GM06990 (cell line): ENCODE data around the gene YKT6.
A peak's percentile ranks its signal among the peaks of the same experiment; 100 is the strongest.

ENCODE experiments used
- DNase-seq: peaks from one replicate; pipeline ENCODE4 v3.0.0-alpha.2; 2011; ENCODE audit not compliant: insufficient read length; ENCODE audit errors: extremely low read depth
- H3K27me3 ChIP-seq: replicated peaks from 2 replicates; pipeline ENCODE4 v1.6.0; 2011; ENCODE audit warnings: low read length; ENCODE audit not compliant: control insufficient read depth, insufficient read depth
- H3K36me3 ChIP-seq: 2 replicates; pipeline ENCODE4 v1.5.1; 2011; ENCODE audit warnings: low read length; ENCODE audit not compliant: control insufficient read depth, insufficient read depth
- H3K4me3 ChIP-seq: replicated peaks from 2 replicates; pipeline ENCODE4 v1.5.1; 2011; ENCODE audit warnings: low read depth, mild to moderate bottlenecking, control low read depth, low read length
- CTCF ChIP-seq: IDR thresholded peaks from 2 replicates; pipeline ENCODE4 v1.5.1; 2011; ENCODE audit warnings: low read length, control low read depth, mild to moderate bottlenecking, inconsistent platforms; ENCODE audit not compliant: insufficient read depth, poor library complexity, severe bottlenecking

YKT6 gene

DNA sequence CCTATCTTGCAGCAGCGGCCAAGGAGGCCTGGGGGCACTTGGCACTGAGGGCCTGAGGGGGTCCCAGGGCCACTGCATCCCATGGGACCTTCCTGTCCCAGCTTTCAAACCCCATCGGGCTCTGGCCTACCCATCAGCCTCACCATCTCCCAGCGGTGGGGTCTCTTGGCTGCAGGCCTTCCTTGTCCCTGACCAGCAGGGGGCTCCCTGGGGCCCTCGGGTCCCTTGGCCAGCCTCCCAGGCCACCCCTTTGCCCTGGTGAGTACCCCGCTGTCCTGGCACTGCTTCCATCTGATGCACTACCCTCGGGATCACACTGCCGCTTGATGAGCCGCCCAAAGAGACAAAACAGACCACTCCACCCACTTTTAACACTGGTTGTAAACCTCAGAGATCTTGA, 43.5 kb downstream of the YKT6 start:
- H3K4me3 ChIP-seq, result no peak overlapping the region
- no peaks in the 10 kb centered on the region for H3K27me3 ChIP-seq
- DNase-seq, result no peak
- TF ChIP-seq CTCF, result peak; percentile 64
- H3K36me3 ChIP-seq, result no peaks in the 10 kb centered on the region

GRCh38 chr7:44246396-44247113, 45.8 kb downstream of the YKT6 start:
- H3K36me3 ChIP-seq, result no peaks in the 10 kb centered on the region
- no peak for TF ChIP-seq CTCF
- no peak for DNase-seq
- H3K27me3 ChIP-seq, result no peaks in the 10 kb centered on the region
- no peak overlapping the region for H3K4me3 ChIP-seq

DNA sequence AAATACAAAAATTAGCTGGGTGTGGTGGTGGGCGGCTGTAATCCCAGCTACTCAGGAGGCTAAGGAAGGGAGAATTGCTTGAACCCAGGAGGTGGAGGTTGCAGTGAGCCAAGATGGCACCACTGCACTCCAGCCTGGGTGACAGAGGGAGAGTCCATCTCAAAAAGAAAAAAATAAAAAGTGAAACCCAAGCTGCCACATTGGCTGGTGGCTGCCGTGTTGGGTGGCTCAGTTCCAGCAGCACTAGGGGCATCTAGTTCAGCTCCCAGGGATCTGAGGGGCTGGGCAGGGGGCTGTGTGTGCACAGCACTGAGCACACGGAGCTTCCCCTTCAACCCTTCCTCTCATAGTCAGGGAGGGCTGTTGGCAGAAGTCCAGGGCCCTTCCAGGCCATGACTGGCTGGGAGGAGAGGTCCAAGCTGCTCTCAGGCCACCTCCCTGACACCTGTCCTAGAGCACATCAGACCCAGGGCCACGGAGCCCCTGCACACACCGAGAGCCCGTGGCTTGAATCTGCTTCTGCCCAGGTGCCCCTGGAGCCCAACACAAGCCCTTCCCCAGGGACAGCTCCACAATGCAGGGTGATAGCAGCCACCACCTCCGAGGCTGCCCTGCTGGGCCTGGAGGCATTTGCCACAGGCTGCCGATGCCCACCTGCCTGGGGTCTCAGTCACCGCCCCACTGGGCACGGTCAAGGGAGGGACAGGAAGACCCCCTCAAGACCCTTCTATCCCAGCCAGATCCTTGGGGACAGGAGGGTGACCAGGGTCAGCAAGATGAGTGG, 47.3 kb downstream of the YKT6 start:
- DNase-seq, result no peak
- no peak for TF ChIP-seq CTCF
- Histone ChIP-seq H3K27me3 (no peaks in the 10 kb centered on the region), H3K4me3 (no peak overlapping the region), H3K36me3 (no peaks in the 10 kb centered on the region)

- no peak for TF ChIP-seq CTCF
- Histone ChIP-seq H3K27me3 (no peaks in the 10 kb centered on the region), H3K4me3 (no peak overlapping the region), H3K36me3 (no peaks in the 10 kb centered on the region)
- DNase-seq, result no peak
Observed at GRCh38 chr7:44249639-44250234, 49.0 kb downstream of the YKT6 start.

DNA sequence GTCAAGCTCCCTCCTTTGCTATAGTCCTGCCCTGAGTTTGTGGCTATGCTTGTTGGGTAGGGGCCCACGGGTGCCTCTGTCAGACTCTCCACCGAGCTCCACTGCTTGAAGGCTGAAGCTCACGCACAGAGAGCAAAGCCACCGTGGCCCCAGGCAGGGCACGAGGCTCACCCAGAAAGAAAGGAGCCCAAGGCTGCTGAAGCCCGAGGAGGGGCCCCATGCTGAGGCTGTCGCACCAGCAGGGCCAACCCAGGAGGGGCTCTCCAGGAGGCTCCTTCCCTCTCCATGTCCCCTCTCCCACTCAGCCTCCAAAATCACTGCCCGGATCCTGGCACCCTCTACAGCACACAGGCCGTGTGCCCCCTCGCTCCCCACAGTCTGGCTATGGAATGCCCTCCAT, 50.5 kb downstream of the YKT6 start:
- no peaks in the 10 kb centered on the region for H3K27me3 ChIP-seq
- TF ChIP-seq CTCF, result no peak
- no peak for DNase-seq
- H3K4me3 ChIP-seq, result no peak overlapping the region
- no peaks in the 10 kb centered on the region for H3K36me3 ChIP-seq
